SK-N-DZ (cell line): Measurements from ENCODE around the gene PDE4B.
"Not testable (repeated sequence)": the region's sequence is repeated elsewhere in the genome, so short reads cannot be mapped to it uniquely, and the experiment has no call there.

Experiments used
- DNase-seq: peaks from one replicate; pipeline ENCODE4 v3.0.0-alpha.2; 2015; ENCODE audit warnings: low spot score

The PDE4B gene

GRCh38 chr1:65813956-65814355 is 21.3 kb downstream of the PDE4B start:
- DNase-seq: no peak

DNA sequence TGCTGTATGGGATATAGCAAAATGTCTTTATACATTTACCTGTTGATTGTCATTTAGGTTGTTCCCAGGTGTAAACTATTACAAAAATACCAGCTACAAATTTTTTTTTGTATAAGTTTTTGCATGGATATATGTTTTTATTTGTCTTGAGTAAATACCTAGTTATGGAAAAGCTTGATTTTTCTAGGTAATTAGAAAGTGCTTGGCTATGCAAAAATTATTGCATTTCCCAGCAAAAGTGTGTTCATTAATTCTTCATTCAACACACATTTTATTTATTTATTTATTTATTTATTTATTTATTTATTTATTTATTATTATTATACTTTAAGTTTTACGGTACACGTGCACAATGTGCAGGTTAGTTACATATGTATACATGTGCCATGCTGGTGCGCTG is 22.1 kb downstream of the PDE4B start:
- DNase-seq: no peak

DNA sequence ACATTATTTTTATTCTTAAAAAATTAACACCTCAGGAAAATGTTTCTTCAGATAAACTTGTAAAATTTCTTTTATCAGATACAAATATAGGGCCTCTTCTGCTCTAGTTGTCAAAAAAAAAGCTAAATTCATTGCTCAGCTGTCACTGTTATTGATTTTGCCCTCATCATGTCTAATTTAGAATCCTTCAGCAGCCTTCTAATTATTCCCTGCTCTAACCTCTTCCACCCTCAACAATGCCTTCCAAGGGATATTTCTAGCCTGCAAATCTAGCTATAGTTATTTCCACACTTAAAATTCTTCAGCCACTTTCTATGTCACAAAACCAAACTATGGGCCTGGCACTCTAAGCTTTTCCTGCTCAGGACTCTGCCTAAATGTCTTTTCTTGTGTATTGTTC is 25.2 kb downstream of the PDE4B start:
- no peak for DNase-seq

GRCh38 chr1:65818966-65819365 is 26.3 kb downstream of the PDE4B start:
- no peak for DNase-seq

- DNase-seq: no peak
Observed at GRCh38 chr1:65820983-65821382, 28.3 kb downstream of the PDE4B start.

DNA sequence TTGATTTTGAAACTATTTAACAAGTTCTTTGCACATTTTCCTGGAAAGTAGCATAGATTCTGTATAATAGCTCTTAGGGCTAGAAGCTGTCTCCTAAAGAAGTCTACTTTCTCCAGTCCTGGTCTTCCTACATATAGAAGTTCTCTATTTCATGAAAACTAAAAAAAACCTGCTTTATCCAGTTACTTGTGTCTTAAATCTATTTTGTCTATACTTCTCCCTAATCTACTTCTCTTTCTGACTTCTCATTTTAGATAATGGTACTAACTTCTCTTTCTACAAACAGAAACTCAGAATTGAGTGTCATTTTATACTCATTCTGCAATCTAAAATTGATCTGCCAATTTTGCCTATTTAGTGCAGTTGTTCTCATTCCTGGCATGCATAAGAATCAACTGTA is 28.7 kb downstream of the PDE4B start:
- no peak for DNase-seq

DNA sequence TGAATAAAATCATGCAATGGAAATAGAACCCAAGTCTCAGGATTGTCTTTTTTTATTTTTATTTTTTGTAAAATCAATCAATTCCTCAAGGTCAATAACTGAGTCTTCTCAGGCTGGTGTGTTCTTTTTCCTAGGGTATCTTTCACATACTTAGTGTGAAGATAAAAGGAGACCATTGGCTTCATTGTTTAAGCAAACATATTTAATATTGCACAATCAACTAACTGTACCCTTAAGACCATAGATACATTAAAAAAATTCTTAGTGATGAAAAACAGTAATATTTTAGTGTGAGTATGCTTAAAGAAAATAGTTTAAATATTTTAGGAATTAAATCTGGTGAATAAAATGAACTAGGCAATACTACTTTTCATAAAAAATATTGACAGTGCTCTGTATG is 31.4 kb downstream of the PDE4B start:
- DNase-seq: no peak

- DNase-seq: no peak
Observed at GRCh38 chr1:65825741-65826140, 33.0 kb downstream of the PDE4B start.

GRCh38 chr1:65826782-65827181 is 34.1 kb downstream of the PDE4B start:
- DNase-seq: no peak

DNA sequence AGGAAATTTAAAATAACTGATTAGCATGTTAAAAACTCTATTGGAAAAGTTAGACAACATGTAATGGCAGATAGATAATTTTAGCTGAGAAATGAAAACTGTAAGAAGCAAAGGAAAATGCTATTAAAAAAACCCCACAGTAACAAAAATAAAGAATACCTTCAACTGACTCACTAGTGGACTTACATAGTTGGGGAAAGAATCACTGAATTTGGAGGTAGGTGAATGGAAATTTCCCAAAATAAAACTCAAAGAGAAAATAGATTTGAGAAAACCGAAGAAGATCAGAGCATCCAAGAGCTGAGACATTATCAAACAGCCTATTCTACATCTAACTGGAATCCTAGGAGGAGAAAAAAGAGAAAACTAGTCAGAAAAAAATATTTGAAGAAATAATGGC is 34.7 kb downstream of the PDE4B start:
- no peak for DNase-seq

GRCh38 chr1:65830306-65830705 is 37.6 kb downstream of the PDE4B start:
- DNase-seq: no peak

GRCh38 chr1:65832296-65832695 is 39.6 kb downstream of the PDE4B start:
- DNase-seq: no peak

DNA sequence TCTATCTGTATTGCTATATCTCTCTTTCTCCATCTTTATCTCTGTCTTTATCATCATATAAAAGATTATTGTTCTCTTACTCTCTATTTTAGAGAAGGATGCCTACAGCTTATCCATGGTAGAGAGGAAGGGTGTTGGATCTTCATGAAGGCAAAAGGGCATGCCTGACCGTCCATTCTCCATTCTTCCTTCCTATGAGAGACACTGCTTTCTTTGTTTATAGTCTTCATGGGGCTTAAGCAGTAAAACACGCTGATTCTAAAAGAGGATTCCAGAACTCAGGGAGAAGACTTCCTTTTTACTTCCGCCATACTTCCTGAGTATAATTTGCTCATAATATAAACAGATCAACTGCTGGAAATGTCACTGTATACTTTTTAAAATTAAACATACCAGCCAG is 44.0 kb downstream of the PDE4B start:
- no peak for DNase-seq

GRCh38 chr1:65840683-65841082 is 48.0 kb downstream of the PDE4B start:
- DNase-seq: no peak

DNA sequence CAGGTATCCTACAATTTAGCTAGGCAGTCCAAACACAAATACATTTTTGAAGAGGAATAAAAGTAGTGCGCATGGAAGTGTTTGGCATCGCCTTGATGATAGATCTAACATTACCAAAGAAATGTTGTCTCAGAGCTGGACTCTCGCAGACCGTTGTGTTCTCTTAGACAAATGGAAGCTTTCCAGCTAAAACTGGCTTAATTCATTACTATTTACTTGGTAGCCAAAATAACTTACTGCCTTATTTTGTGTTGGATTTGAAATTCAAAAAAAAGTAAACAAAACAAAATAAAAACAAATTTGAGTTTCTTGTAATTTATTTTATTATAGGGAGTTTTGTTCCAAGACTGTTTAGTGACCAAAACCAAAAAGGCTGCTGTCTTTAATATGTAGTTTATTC is 51.6 kb downstream of the PDE4B start:
- no peak for DNase-seq

DNA sequence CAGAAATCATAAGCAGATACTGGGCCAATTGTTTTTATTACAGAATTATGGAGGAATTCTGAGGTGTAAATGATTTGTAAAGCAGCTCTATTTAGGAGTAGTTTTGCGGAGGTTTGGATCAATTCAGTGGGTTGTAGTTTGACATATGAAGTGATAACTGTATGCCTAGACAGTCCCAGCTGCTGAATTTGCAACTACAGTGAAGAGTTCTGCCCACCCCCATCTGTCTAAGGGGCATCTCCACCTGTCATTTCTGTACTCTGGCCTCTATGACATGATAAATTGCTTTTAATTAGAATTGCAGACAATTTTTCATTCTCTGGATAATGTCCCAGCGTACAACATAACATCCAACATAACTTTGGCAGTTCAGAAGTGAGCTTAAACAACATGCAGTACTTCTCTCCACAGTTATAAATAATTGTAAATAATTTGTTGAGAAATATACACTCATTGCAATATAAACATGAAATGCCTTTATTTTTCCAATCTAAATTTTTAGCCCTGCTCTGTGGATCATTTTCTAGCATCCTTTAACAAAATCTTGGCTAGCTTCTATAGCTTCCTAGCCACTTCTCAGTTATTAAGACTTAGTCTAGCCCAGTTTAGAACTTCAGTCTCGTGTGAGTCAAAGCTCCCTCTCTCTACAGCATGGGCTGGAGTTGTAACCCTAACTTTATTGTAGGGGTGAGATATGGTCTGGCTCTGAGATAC is 52.3 kb downstream of the PDE4B start:
- DNase-seq: peak; percentile 3

DNA sequence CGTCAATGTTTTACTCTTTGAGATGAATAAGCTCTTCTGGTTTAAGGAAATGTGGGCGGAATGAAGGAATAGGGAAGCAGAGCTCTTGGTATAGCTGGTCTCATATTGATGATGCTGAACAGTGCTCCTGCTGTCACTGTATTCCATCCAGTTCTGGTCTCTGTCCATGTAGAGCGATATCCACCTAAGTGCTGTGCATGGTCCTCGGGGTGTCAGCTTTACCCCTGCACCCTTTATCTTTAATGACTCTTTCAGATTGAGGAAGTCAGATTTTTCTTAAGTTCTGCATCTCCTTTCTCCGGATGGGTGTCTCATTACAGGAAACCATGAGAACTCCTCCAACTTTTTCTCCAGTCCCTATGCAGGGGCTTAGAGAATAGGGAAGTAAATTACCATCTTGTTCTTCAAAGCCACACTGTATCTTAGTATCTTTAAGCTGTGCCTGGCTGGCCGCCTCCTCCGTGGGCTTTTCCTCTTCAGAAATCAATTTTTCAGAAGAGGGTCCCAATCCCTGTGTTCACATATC is 52.9 kb downstream of the PDE4B start:
- DNase-seq: no peak

GRCh38 chr1:65846866-65847265 is 54.2 kb downstream of the PDE4B start:
- DNase-seq: no peak

GRCh38 chr1:65850281-65850680 is 57.6 kb downstream of the PDE4B start:
- no peak for DNase-seq

DNA sequence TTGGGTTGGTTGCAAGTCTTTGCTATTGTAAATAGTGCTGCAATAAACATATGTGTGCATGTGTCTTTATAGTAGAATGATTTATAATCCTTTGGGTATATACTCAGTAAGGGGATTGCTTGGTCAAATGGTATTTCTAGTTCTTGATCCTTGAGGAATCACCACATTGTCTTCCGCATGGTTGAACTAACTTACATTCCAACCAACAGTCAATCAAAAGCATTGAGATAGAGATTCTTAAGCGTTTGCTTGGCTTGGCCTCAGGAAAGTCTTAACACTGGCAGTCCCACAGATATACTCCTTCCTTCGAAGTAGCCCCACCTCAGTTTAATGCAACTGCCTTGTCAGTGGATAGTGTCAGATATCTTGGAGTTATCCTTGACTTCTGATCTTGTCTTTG is 63.9 kb downstream of the PDE4B start:
- not testable (repeated sequence) for DNase-seq

DNA sequence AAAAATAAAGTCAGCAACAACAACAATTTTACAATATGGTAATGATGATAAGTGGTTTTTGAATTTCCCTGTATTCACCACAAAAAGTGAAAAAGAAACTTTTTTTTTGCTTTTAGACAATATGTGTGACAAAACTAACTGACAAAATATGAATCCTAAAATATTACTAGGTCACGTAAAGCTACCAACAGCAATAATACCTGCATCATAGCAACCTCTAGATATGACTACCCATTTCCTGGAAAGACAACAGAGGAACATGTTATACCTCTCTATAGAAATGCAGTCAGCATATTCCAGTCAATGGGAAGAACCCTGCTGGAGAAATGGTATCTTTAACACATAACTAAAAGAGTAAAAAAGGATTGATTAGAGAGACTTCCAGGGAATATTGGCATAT is 73.7 kb downstream of the PDE4B start:
- no peak for DNase-seq

GRCh38 chr1:65872301-65872700 is 79.6 kb downstream of the PDE4B start:
- DNase-seq: no peak

DNA sequence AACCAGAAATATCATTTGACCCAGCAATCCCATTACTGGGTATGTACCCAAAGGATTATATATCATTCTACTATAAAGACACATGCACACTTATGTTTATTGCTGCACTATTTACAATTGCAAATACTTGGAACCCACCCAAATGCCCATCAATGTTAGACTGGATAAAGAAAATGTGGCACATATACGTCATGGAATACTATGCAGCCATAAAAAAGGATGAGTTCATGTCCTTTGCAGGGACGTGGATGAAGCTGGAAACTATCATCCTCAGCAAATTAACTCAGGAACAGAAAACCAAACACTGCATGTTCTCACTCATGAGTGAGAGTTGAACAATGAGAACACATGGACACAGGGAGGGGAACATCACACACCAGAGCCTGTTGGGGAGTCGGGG is 85.6 kb downstream of the PDE4B start:
- DNase-seq: not testable (repeated sequence)

DNA sequence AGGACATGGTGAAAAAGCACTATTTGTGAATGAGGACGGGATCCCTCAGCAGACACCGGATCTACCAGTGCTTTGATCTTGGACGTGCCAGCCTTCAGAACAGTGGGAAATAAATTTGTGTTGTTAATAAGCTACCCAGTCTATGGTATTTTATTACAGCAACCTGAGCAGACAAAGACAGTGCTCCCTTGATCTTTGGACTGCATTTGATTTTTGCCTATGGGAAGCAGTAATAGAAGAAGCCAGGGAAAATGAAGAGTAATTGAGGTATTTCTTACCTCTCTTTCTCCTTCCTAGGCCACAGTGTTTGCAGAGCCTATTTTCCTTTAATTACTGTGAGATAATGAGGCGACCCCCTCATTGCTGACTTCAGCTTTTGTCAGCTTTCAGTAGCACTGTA is 87.9 kb downstream of the PDE4B start:
- no peak for DNase-seq
